HCT116 (cell line): Measurements from ENCODE around the gene C9orf72. TPM values are rescaled to one million over a fixed set of nuclear protein-coding genes. Genes with fewer than 3 reads are reported as not detected.

Source experiments
- ATAC-seq: fragments of 200-7000 bp; cut with Tn5 transposase; 2 replicates; pipeline ENCODE4 v1.9.1; 2020; ENCODE audit warnings: mild to moderate bottlenecking, moderate library complexity
- BruUV-seq: library from RNA; stranded (reverse); fragments of 400-500 nt; replicated peaks from 2 replicates; lab custom pipeline; 2021; lab: Mats Ljungman, UMichigan
- CTCF ChIA-PET: fragments of 300-600 bp; sonication (Branson Sonifier 250); formaldehyde crosslinking; loops from one replicate; lab custom pipeline; 2021; ENCODE audit warnings: antibody characterized with exemption; lab: Charles Lee
- POLR2A ChIA-PET: fragments of 300-600, 350-600 bp; sonication (Branson Sonifier 250); formaldehyde crosslinking; loops from one replicate; lab custom pipeline; 2021; ENCODE audit warnings: antibody characterized with exemption; lab: Charles Lee
- RAD21 ChIA-PET, 2 experiments: fragments of 300-600 bp; sonication (Branson Sonifier 250); formaldehyde crosslinking; loops; one replicate each; lab custom pipeline; 2023; ENCODE audit warnings: low total read pairs in 2 of 2; ENCODE audit not compliant: uncharacterized antibody in 2 of 2, unreplicated experiment in 2 of 2, low non-redundant PET in 1 of 2; lab: Charles Lee
- DNase-seq: peaks from one replicate; pipeline ENCODE4 v3.0.0-alpha.2; 2010; ENCODE audit warnings: low read depth, low spot score
- H2AFZ ChIP-seq: fragments of 200-600 bp; shearing (Covaris generic), sonication (generic); 2 replicates; pipeline ENCODE4 v1.6.1; 2017; ENCODE audit warnings: low read depth, mixed run types, mixed read lengths, antibody characterized with exemption, low read length; ENCODE audit not compliant: poor library complexity, severe bottlenecking
- H3K27ac ChIP-seq: 2 replicates; pipeline ENCODE4 v1.5.1; 2012; ENCODE audit warnings: low read depth, low read length
- H3K27me3 ChIP-seq: fragments of 200-600 bp; sonication (generic); 2 replicates; pipeline ENCODE4 v1.6.1; 2016; ENCODE audit warnings: mixed run types, low read length, mixed read lengths; ENCODE audit not compliant: insufficient read depth
- H3K36me3 ChIP-seq, 2 experiments: fragments of 200-500 bp in 1 of 2; fragments of 200-600 bp in 1 of 2; sonication (Bioruptor generic) in 1 of 2; sonication (generic) in 1 of 2; 2 replicates each; pipeline versions ENCODE4 v1.5.1 to v1.6.1; 2014 to 2016; ENCODE audit warnings: low read length in 2 of 2, inconsistent platforms in 1 of 2, mixed read lengths in 1 of 2, mixed run types in 1 of 2; ENCODE audit not compliant: insufficient read depth in 2 of 2, control insufficient read depth in 1 of 2
- H3K4me1 ChIP-seq, 2 experiments: fragments of 200-600 bp in 1 of 2; sonication (generic) in 1 of 2; 2 replicates each; pipeline versions ENCODE4 v1.5.1 to v1.6.1; 2012 to 2017; ENCODE audit warnings: low read length in 2 of 2, inconsistent platforms in 1 of 2, mild to moderate bottlenecking in 1 of 2, mixed read lengths in 1 of 2, mixed run types in 1 of 2, moderate library complexity in 1 of 2; ENCODE audit not compliant: insufficient read depth in 2 of 2, control insufficient read depth in 1 of 2
- H3K4me2 ChIP-seq: fragments of 200-600 bp; sonication (generic); 2 replicates; pipeline ENCODE4 v1.6.1; 2017; ENCODE audit warnings: mixed run types, low read length, mixed read lengths
- H3K4me3 ChIP-seq, 2 experiments: fragments of 200-600 bp in 1 of 2; sonication (generic) in 1 of 2; replicated peaks in 1 of 2; 2 replicates each; pipeline ENCODE4 v1.5.1; 2011 to 2016; ENCODE audit warnings: low read length in 2 of 2, control low read depth in 1 of 2, low read depth in 1 of 2, mild to moderate bottlenecking in 1 of 2, mixed read lengths in 1 of 2, mixed run types in 1 of 2
- H3K79me2 ChIP-seq: fragments of 200-600 bp; sonication (generic); 2 replicates; pipeline ENCODE4 v1.6.1; 2017; ENCODE audit warnings: mild to moderate bottlenecking, mixed run types, low read length, moderate library complexity, mixed read lengths; ENCODE audit not compliant: insufficient read depth
- H3K9ac ChIP-seq: fragments of 200-600 bp; sonication (generic); 2 replicates; pipeline ENCODE4 v1.6.1; 2016; ENCODE audit warnings: low read length, mixed read lengths
- H3K9me2 ChIP-seq: fragments of 200-600 bp; sonication (generic), shearing (Covaris generic); 2 replicates; pipeline ENCODE4 v1.6.1; 2017; ENCODE audit warnings: mixed run types, mild to moderate bottlenecking, moderate library complexity; ENCODE audit not compliant: insufficient read depth
- H3K9me3 ChIP-seq, 2 experiments: fragments of 200-500 bp in 1 of 2; fragments of 200-600 bp in 1 of 2; sonication (Bioruptor generic) in 1 of 2; sonication (generic) in 1 of 2; 2 replicates each; pipeline ENCODE4 v1.6.1; 2014 to 2017; ENCODE audit warnings: low read length in 2 of 2, mixed read lengths in 2 of 2, inconsistent platforms in 1 of 2, low read depth in 1 of 2, mild to moderate bottlenecking in 1 of 2, mixed run types in 1 of 2, moderate library complexity in 1 of 2; ENCODE audit not compliant: control insufficient read depth in 1 of 2, insufficient read depth in 1 of 2
- H4K20me1 ChIP-seq: fragments of 200-600 bp; sonication (generic), shearing (Covaris generic); 2 replicates; pipeline ENCODE4 v1.6.1; 2017; ENCODE audit warnings: mixed run types, mild to moderate bottlenecking, moderate library complexity; ENCODE audit not compliant: insufficient read depth
- EZH2 ChIP-seq: fragments of 200-600 bp; sonication (generic); IDR thresholded peaks from 2 replicates; pipeline ENCODE4 v1.6.1; 2017; ENCODE audit warnings: antibody characterized with exemption, mixed run types
- EZH2phosphoT487 ChIP-seq: fragments of 200-600 bp; IDR thresholded peaks from 2 replicates; pipeline ENCODE4 v1.6.1; 2018; ENCODE audit warnings: antibody characterized with exemption, borderline replicate concordance
- FOSL1 ChIP-seq: IDR thresholded peaks from 2 replicates; pipeline ENCODE4 v1.6.1; 2012; ENCODE audit warnings: low read depth
- JUND ChIP-seq: IDR thresholded peaks from 2 replicates; pipeline ENCODE4 v1.6.1; 2012
- MAX ChIP-seq: IDR thresholded peaks from 2 replicates; pipeline ENCODE4 v1.6.1; 2012
- POLR2A ChIP-seq: IDR thresholded peaks from 2 replicates; pipeline ENCODE4 v1.7.0; 2011; ENCODE audit warnings: borderline replicate concordance; ENCODE audit not compliant: insufficient read depth, insufficient read length; ENCODE audit errors: extremely low read depth
- RAD21 ChIP-seq: IDR thresholded peaks from 2 replicates; pipeline ENCODE4 v1.6.1; 2012; ENCODE audit warnings: low read depth, mild to moderate bottlenecking
- SRF ChIP-seq: IDR thresholded peaks from 2 replicates; pipeline ENCODE4 v1.6.1; 2012; ENCODE audit warnings: low read depth
- TCF7L2 ChIP-seq: IDR thresholded peaks from 2 replicates; pipeline ENCODE4 v1.7.0; 2011; ENCODE audit warnings: borderline replicate concordance, inconsistent platforms; ENCODE audit not compliant: insufficient read depth, insufficient read length; ENCODE audit errors: extremely low read depth
- ZBTB33 ChIP-seq: IDR thresholded peaks from 2 replicates; pipeline ENCODE4 v1.6.1; 2011; ENCODE audit warnings: mild to moderate bottlenecking, low read length, moderate library complexity; ENCODE audit not compliant: insufficient replicate concordance; ENCODE audit errors: extremely low read depth
- intact Hi-C: fragments of 100-400 bp; cut with micrococcal nuclease; formaldehyde crosslinking; loops from 2 replicates; pipeline ENCODE4 v1.10.0; 2022
- total RNA-seq: library from RNA; stranded (reverse); gene quantifications from one replicate; pipeline ENCODE4 v1.2.1, GENCODE V29; 2021; ENCODE audit not compliant: unreplicated experiment
- TF ChIP-seq, protein P1 (sequence below): IDR thresholded peaks from 2 replicates; pipeline ENCODE4 v1.6.1; 2012; ENCODE audit warnings: low read depth

Gene C9orf72
- total RNA-seq, 1 experiment from 2014 or later: 12.0 TPM

DNA sequence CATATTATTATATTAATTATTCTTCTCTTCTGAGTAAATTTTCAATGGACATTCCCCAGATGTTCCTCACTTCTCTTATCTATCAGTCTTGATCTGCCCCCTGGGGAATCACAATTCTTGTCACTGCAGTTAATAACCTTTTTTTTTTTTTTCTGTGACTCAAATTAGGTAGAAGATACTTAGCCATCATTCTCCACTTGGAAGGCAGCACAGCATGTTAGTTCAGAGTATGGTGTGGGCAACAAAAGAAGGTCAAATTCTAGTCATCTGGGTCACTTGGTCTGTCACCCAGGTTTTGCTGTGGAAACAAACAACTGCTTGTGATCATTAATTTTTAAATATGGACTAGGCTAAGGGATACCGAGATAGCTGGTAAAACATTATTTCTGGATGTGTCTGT is 35.5 kb downstream of the C9orf72 start:
- H3K9ac ChIP-seq: no peak overlapping the region
- POLR2A ChIA-PET: no interaction called here
- intact Hi-C loops: no loop called here
- H3K4me3 ChIP-seq: no peak overlapping the region
- no TSS peak for BruUV-seq
- no peaks in the 10 kb centered on the region for H3K79me2 ChIP-seq
- no peaks in the 10 kb centered on the region for H3K4me1 ChIP-seq
- H3K27me3 ChIP-seq: no peaks in the 10 kb centered on the region
- ATAC-seq (no peak), DNase-seq (no peak)
- no peaks in the 10 kb centered on the region; a peak in 1 of 4 replicates for H3K36me3 ChIP-seq
- CTCF ChIA-PET: interaction anchor here (1.3 to 1.9 kb wide), 2 partner anchors 204 to 205 kb away, joined by 3 to 7 read pairs; no protein-coding TSS in a partner anchor
- no peak overlapping the region for H2AFZ ChIP-seq
- no peak overlapping the region for H3K27ac ChIP-seq
- no peak overlapping the region for H3K4me2 ChIP-seq
- RAD21 ChIA-PET: no interaction called here
- H4K20me1 ChIP-seq: no peaks in the 10 kb centered on the region
- no peaks in the 10 kb centered on the region for H3K9me2 ChIP-seq
- H3K9me3 ChIP-seq: no peaks in the 10 kb centered on the region
- no peak for TF ChIP-seq JUND
- no peak for TF ChIP-seq FOSL1
- TF ChIP-seq, protein P1, sequence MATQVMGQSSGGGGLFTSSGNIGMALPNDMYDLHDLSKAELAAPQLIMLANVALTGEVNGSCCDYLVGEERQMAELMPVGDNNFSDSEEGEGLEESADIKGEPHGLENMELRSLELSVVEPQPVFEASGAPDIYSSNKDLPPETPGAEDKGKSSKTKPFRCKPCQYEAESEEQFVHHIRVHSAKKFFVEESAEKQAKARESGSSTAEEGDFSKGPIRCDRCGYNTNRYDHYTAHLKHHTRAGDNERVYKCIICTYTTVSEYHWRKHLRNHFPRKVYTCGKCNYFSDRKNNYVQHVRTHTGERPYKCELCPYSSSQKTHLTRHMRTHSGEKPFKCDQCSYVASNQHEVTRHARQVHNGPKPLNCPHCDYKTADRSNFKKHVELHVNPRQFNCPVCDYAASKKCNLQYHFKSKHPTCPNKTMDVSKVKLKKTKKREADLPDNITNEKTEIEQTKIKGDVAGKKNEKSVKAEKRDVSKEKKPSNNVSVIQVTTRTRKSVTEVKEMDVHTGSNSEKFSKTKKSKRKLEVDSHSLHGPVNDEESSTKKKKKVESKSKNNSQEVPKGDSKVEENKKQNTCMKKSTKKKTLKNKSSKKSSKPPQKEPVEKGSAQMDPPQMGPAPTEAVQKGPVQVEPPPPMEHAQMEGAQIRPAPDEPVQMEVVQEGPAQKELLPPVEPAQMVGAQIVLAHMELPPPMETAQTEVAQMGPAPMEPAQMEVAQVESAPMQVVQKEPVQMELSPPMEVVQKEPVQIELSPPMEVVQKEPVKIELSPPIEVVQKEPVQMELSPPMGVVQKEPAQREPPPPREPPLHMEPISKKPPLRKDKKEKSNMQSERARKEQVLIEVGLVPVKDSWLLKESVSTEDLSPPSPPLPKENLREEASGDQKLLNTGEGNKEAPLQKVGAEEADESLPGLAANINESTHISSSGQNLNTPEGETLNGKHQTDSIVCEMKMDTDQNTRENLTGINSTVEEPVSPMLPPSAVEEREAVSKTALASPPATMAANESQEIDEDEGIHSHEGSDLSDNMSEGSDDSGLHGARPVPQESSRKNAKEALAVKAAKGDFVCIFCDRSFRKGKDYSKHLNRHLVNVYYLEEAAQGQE: no peak
- TF ChIP-seq EZH2phosphoT487: no peak
- TF ChIP-seq RAD21: no peak
- TF ChIP-seq MAX: no peak
- no peak for TF ChIP-seq SRF
- TF ChIP-seq TCF7L2: no peak
- no peak for TF ChIP-seq EZH2
- TF ChIP-seq ZBTB33: no peak
- TF ChIP-seq POLR2A: no peak
